Naive thymus-derived CD4-positive, alpha-beta T cell (primary cell): Measurements from ENCODE around the gene ZNF276. TPM values are rescaled to one million over a fixed set of nuclear protein-coding genes. Genes with fewer than 3 reads are reported as not detected.
"Not testable (repeated sequence)": the region's sequence is repeated elsewhere in the genome, so short reads cannot be mapped to it uniquely, and the experiment has no call there.

ENCODE experiments used
- ATAC-seq: fragments of 150-1000 bp; cut with Tn5 transposase; 2 replicates; pipeline ENCODE4 v1.10.0; 2021; ENCODE audit warnings: mild to moderate bottlenecking, moderate library complexity
- CTCF ChIA-PET: fragments of 350-600 bp; sonication (Branson Sonifier 250); formaldehyde crosslinking; loops from one replicate; lab custom pipeline; 2021; ENCODE audit warnings: antibody characterized with exemption; lab: Charles Lee
- POLR2A ChIA-PET: fragments of 350-600 bp; sonication (Branson Sonifier 250); formaldehyde crosslinking; loops from one replicate; lab custom pipeline; 2021; ENCODE audit warnings: antibody characterized with exemption, inconsistent platforms; lab: Charles Lee
- DNase-seq, 9 donors: peaks; one replicate each; pipeline versions ENCODE4 v3.0.0 to v3.0.0-alpha.2; 2020 to 2022; ENCODE audit warnings: mixed read lengths in 1 of 9
- H3K27ac ChIP-seq: one replicate; pipeline ENCODE4 v1.7.0; 2013; ENCODE audit warnings: mild to moderate bottlenecking, low read depth, low read length, moderate library complexity
- H3K27me3 ChIP-seq, 2 donors: one replicate each; pipeline ENCODE4 v1.7.0; 2013; ENCODE audit warnings: low read length in 2 of 2, mild to moderate bottlenecking in 2 of 2, moderate library complexity in 2 of 2; ENCODE audit not compliant: control insufficient read depth in 2 of 2, insufficient read depth in 2 of 2
- H3K36me3 ChIP-seq, 3 experiments: 1 replicate in 2 of 3; 2 replicates in 1 of 3; pipeline ENCODE4 v1.7.0; 2013; ENCODE audit warnings: low read length in 3 of 3, mild to moderate bottlenecking in 3 of 3, moderate library complexity in 1 of 3; ENCODE audit not compliant: insufficient read depth in 3 of 3, control insufficient read depth in 2 of 3
- H3K4me1 ChIP-seq, 2 donors: one replicate each; pipeline ENCODE4 v1.7.0; 2013; ENCODE audit warnings: low read length in 2 of 2, mild to moderate bottlenecking in 2 of 2, moderate library complexity in 1 of 2; ENCODE audit not compliant: control insufficient read depth in 2 of 2, insufficient read depth in 2 of 2
- H3K4me3 ChIP-seq: 2 replicates; pipeline ENCODE4 v1.7.0; 2013; ENCODE audit warnings: mild to moderate bottlenecking, low read length
- H3K9me3 ChIP-seq, 3 experiments: 1 replicate in 2 of 3; 2 replicates in 1 of 3; pipeline ENCODE4 v1.7.0; 2013; ENCODE audit warnings: low read length in 3 of 3; ENCODE audit not compliant: control insufficient read depth in 2 of 3
- H3K27ac Mint-ChIP-seq, 9 donors: one replicate each; pipeline ENCODE4 v1.8.0; 2020 to 2022; ENCODE audit warnings: mixed read lengths in 9 of 9, mild to moderate bottlenecking in 8 of 9, moderate library complexity in 5 of 9, inconsistent platforms in 2 of 9
- H3K27me3 Mint-ChIP-seq, 5 donors: one replicate each; pipeline ENCODE4 v1.8.0; 2021 to 2022; ENCODE audit warnings: mixed read lengths in 5 of 5, mild to moderate bottlenecking in 1 of 5
- H3K36me3 Mint-ChIP-seq, 5 donors: one replicate each; pipeline ENCODE4 v1.8.0; 2020 to 2022; ENCODE audit warnings: mixed read lengths in 5 of 5, mild to moderate bottlenecking in 3 of 5, inconsistent platforms in 1 of 5
- H3K4me1 Mint-ChIP-seq, 7 donors: one replicate each; pipeline ENCODE4 v1.8.0; 2020 to 2022; ENCODE audit warnings: mixed read lengths in 7 of 7, mild to moderate bottlenecking in 3 of 7, inconsistent platforms in 1 of 7
- H3K4me3 Mint-ChIP-seq, 10 donors: one replicate each; pipeline ENCODE4 v1.8.0; 2020 to 2022; ENCODE audit warnings: mild to moderate bottlenecking in 10 of 10, mixed read lengths in 10 of 10, moderate library complexity in 6 of 10, inconsistent platforms in 2 of 10
- H3K9me3 Mint-ChIP-seq, 11 donors: one replicate each; pipeline ENCODE4 v1.8.0; 2020 to 2022; ENCODE audit warnings: mixed read lengths in 11 of 11, mild to moderate bottlenecking in 4 of 11, inconsistent platforms in 1 of 11, moderate library complexity in 1 of 11
- intact Hi-C, 2 donors: fragments of 100-400 bp; cut with micrococcal nuclease; formaldehyde crosslinking; loops; one replicate each; pipeline ENCODE4 v1.15.1; 2023
- polyA plus RNA-seq, 2 donors: library from polyadenylated mRNA; unstranded; fragments of 300-500 nt; fragmentation: Illumina TruSeq; gene quantifications; one replicate each; pipeline ENCODE4 v1.2.3, GENCODE V29; 2021
- total RNA-seq, 6 experiments: library from RNA in 5 of 6; stranded (reverse) in 5 of 6; gene quantifications; 1 replicate in 5 of 6; 2 replicates in 1 of 6; pipeline ENCODE4 v1.2.3 and lab custom pipeline; 2021 to 2026

ZNF276 gene
- total RNA-seq, result 100 to 1,000 TPM in 4 of 5 experiments, 10 to 100 TPM in 1; 75.4 to 160 (median 137) TPM
- polyA plus RNA-seq, result 10 to 100 TPM; 17.0 to 65.1 TPM
- 271 reads per million, percentile 95 among the genes with 10 or more reads in this experiment for total RNA-seq (lab: John Stamatoyannopoulos, UW)

- Mint-ChIP-seq H3K36me3 (peaks cover 5 to 18% (median 15%) of the 10 kb centered on the region in 5 donors), H3K27ac (peak within 1 kb of the TSS; percentile 88 to 99 (median 95)), H3K4me3 (peak within 1 kb of the TSS; percentile 88 to 99 (median 94)), H3K9me3 (no peaks in the 10 kb centered on the region), H3K4me1 (peaks cover 13 to 37% (median 30%) of the 10 kb centered on the region in 7 donors), H3K27me3 (no peaks in the 10 kb centered on the region)
- H3K36me3 ChIP-seq, result peaks cover 0 to 28% (median 3%) of the 10 kb centered on the region in 3 experiments
- H3K4me1 ChIP-seq, result peaks cover 27 to 35% of the 10 kb centered on the region in 2 donors
- CTCF ChIA-PET, result no interaction called here
- peak within 1 kb of the TSS; percentile 94 for H3K4me3 ChIP-seq
- H3K9me3 ChIP-seq, result no peaks in the 10 kb centered on the region
- peak in 7 of 9 donors; percentile 73 to 88 (median 87) for DNase-seq
- no peaks in the 10 kb centered on the region for H3K27me3 ChIP-seq
- POLR2A ChIA-PET, result interaction anchor here (0.8 to 4.3 kb wide), 9 partner anchors 9 to 70 kb away, joined by 3 to 17 read pairs (median 6); no protein-coding TSS in a partner anchor
- intact Hi-C loops, result loop anchor here (1.0 to 10.0 kb wide), 6 partner anchors 10 to 1266 kb away; partner anchors contain the start of genes CTU2 (in 1 of the 2), FANCA (in 1 of the 2), MC1R (in 1 of the 2) and RNF166 (in 1 of the 2)
- ATAC-seq, result peak; percentile 67
- H3K27ac ChIP-seq, result peak within 1 kb of the TSS; percentile 89
Measured at GRCh38 chr16:89720813-89721545, at the start of gene ZNF276, which contains the start of gene VPS9D1. TSS of gene ZNF276 (plus strand) at chr16:89721537. CDS start at chr16:89721641, 104 bp downstream. TSS of gene VPS9D1 (minus strand) at chr16:89720898. CDS start at chr16:89720861, 37 bp downstream.

GRCh38 chr16:89671565-89671964 is 49.8 kb upstream of the ZNF276 start:
- H3K27ac Mint-ChIP-seq, POLR2A ChIA-PET: not testable (repeated sequence)

GRCh38 chr16:89672177-89672941 is 49.0 kb upstream of the ZNF276 start:
- POLR2A ChIA-PET, result no interaction called here
- no peak overlapping the region for H3K4me3 Mint-ChIP-seq
- H3K27me3 Mint-ChIP-seq, result no peaks in the 10 kb centered on the region
- no peak overlapping the region for H3K27ac Mint-ChIP-seq
- DNase-seq (no peak), ATAC-seq (no peak)
- Histone ChIP-seq H3K9me3 (no peaks in the 10 kb centered on the region), H3K4me3 (no peak overlapping the region), H3K27me3 (no peaks in the 10 kb centered on the region), H3K36me3 (no peaks in the 10 kb centered on the region), H3K27ac (no peak overlapping the region), H3K4me1 (no peaks in the 10 kb centered on the region)
- intact Hi-C loops, result no loop called here
- H3K4me1 Mint-ChIP-seq, result peaks cover 5 to 16% (median 10%) of the 10 kb centered on the region in 7 donors
- peaks cover 0 to 8% (median 0%) of the 10 kb centered on the region in 5 donors for H3K36me3 Mint-ChIP-seq
- CTCF ChIA-PET, result no interaction called here
- H3K9me3 Mint-ChIP-seq, result no peaks in the 10 kb centered on the region

More at GRCh38 chr16:89671565-89671964, 49.8 kb upstream of the ZNF276 start:
- H3K9me3 ChIP-seq, H3K27me3 ChIP-seq, H3K4me3 ChIP-seq, H3K27ac ChIP-seq, H3K36me3 ChIP-seq, ATAC-seq, H3K4me1 ChIP-seq, DNase-seq, H3K9me3 Mint-ChIP-seq, intact Hi-C loops, H3K27me3 Mint-ChIP-seq, H3K4me3 Mint-ChIP-seq: not testable (repeated sequence)
- Mint-ChIP-seq H3K4me1 (peaks cover 5 to 16% (median 10%) of the 10 kb centered on the region in 7 donors), H3K36me3 (peaks cover 0 to 10% (median 0%) of the 10 kb centered on the region in 5 donors)
- CTCF ChIA-PET, result interaction anchor here (0.7 to 0.9 kb wide), 2 partner anchors 16 to 30 kb away, joined by 4 to 7 read pairs; no protein-coding TSS in a partner anchor

- Mint-ChIP-seq H3K4me3 (no peak overlapping the region), H3K27me3 (no peaks in the 10 kb centered on the region), H3K27ac (no peak overlapping the region), H3K9me3 (peaks cover 0 to 7% (median 0%) of the 10 kb centered on the region in 11 donors), H3K36me3 (peaks cover 0 to 7% (median 0%) of the 10 kb centered on the region in 5 donors), H3K4me1 (no peaks in the 10 kb centered on the region)
- Histone ChIP-seq H3K4me1 (no peaks in the 10 kb centered on the region), H3K9me3 (no peaks in the 10 kb centered on the region), H3K36me3 (no peaks in the 10 kb centered on the region), H3K27ac (no peak overlapping the region), H3K27me3 (no peaks in the 10 kb centered on the region), H3K4me3 (no peak overlapping the region)
- ChIA-PET POLR2A (interaction anchor here (0.6 to 0.7 kb wide), 3 partner anchors 24 to 120 kb away, joined by 3 read pairs; no protein-coding TSS in a partner anchor), CTCF (interaction anchor here (0.6 to 1.2 kb wide), 3 partner anchors 22 to 682 kb away, joined by 3 to 6 read pairs (median 3); no protein-coding TSS in a partner anchor)
- DNase-seq (no peak), ATAC-seq (no peak)
- intact Hi-C loops, result no loop called here
Measured at GRCh38 chr16:89678258-89678657, 43.1 kb upstream of the ZNF276 start.

- ChIA-PET CTCF (interaction anchor here (0.6 to 1.4 kb wide), 4 partner anchors 14 to 92 kb away, joined by 3 to 10 read pairs (median 6); no protein-coding TSS in a partner anchor), POLR2A (interaction anchor here (0.9 to 2.4 kb wide), 5 partner anchors 13 to 187 kb away, joined by 3 to 21 read pairs (median 4); partner anchors contain the start of genes SPATA2L and TCF25)
- Histone ChIP-seq H3K27ac (peak overlapping the region; percentile 93), H3K36me3 (peaks cover 0 to 19% (median 0%) of the 10 kb centered on the region in 3 experiments), H3K4me3 (no peak overlapping the region), H3K27me3 (no peaks in the 10 kb centered on the region), H3K9me3 (no peaks in the 10 kb centered on the region), H3K4me1 (peaks cover 0 to 7% of the 10 kb centered on the region in 2 donors)
- peaks cover 0 to 6% (median 0%) of the 10 kb centered on the region in 11 donors for H3K9me3 Mint-ChIP-seq
- DNase-seq (no peak), ATAC-seq (no peak)
- intact Hi-C loops, result loop anchor here (1.0 to 5.0 kb wide), 7 partner anchors 14 to 515 kb away; partner anchors contain the start of genes CDH15 (in 1 of the 2), CHMP1A (in 1 of the 2), RPL13 (in 1 of the 2) and SPATA33 (in 1 of the 2)
- no peaks in the 10 kb centered on the region for H3K27me3 Mint-ChIP-seq
- H3K27ac Mint-ChIP-seq, result peak overlapping the region in 7 of 9 donors; percentile 10 to 89 (median 56)
- peaks cover 9 to 18% (median 17%) of the 10 kb centered on the region in 7 donors for H3K4me1 Mint-ChIP-seq
- H3K4me3 Mint-ChIP-seq, result peak overlapping the region; percentile 47 to 96 (median 90)
- peaks cover 0 to 15% (median 0%) of the 10 kb centered on the region in 5 donors for H3K36me3 Mint-ChIP-seq
Measured at GRCh38 chr16:89685916-89686315, 35.4 kb upstream of the ZNF276 start.
